Measurements from ENCODE around the gene ADAT3.

The ADAT3 gene

GRCh38 chr19:1938071-1938470 is 32.9 kb downstream of the ADAT3 start:
- no peak for DNase-seq (ENCODE audit: low read depth)

- no peak for DNase-seq (ENCODE audit: low read depth)
Observed at GRCh38 chr19:1941146-1942077, 36.2 kb downstream of the ADAT3 start, which contains the start of gene CSNK1G2. Gene CSNK1G2 (plus strand): TSS chr19:1941172. CDS start chr19:1969773, 28,601 bp downstream.

- peak; percentile 65 for DNase-seq (ENCODE audit: low read depth)
Observed at GRCh38 chr19:1942078-1942933, 37.1 kb downstream of the ADAT3 start.

- DNase-seq (ENCODE audit: low read depth) = no peak
Observed at GRCh38 chr19:1942934-1943555, 37.8 kb downstream of the ADAT3 start.

GRCh38 chr19:1943661-1944087 is 38.5 kb downstream of the ADAT3 start:
- DNase-seq (ENCODE audit: low read depth) = no peak

- DNase-seq (ENCODE audit: low read depth) = no peak
Observed at GRCh38 chr19:1944088-1944915, 39.1 kb downstream of the ADAT3 start.

- DNase-seq (ENCODE audit: low read depth) = no peak
Observed at GRCh38 chr19:1944916-1945561, 39.8 kb downstream of the ADAT3 start.

GRCh38 chr19:1945899-1946298 is 40.7 kb downstream of the ADAT3 start:
- DNase-seq (ENCODE audit: low read depth) = no peak

GRCh38 chr19:1947651-1948209 is 42.5 kb downstream of the ADAT3 start:
- no peak for DNase-seq (ENCODE audit: low read depth)

- DNase-seq (ENCODE audit: low read depth) = no peak
Observed at GRCh38 chr19:1949304-1950101, 44.3 kb downstream of the ADAT3 start.

- no peak for DNase-seq (ENCODE audit: low read depth)
Observed at GRCh38 chr19:1950640-1951039, 45.4 kb downstream of the ADAT3 start.

- DNase-seq (ENCODE audit: low read depth) = no peak
Observed at GRCh38 chr19:1952635-1953034, 47.4 kb downstream of the ADAT3 start.

GRCh38 chr19:1953037-1953436 is 47.8 kb downstream of the ADAT3 start:
- no peak for DNase-seq (ENCODE audit: low read depth)

GRCh38 chr19:1953441-1954094 is 48.4 kb downstream of the ADAT3 start:
- no peak for DNase-seq (ENCODE audit: low read depth)

GRCh38 chr19:1954532-1954933 is 49.3 kb downstream of the ADAT3 start:
- no peak for DNase-seq (ENCODE audit: low read depth)

- DNase-seq (ENCODE audit: low read depth) = no peak
Observed at GRCh38 chr19:1955171-1956121, 50.2 kb downstream of the ADAT3 start.

GRCh38 chr19:1956122-1956494 is 50.9 kb downstream of the ADAT3 start:
- DNase-seq (ENCODE audit: low read depth) = no peak

GRCh38 chr19:1956868-1957492 is 51.8 kb downstream of the ADAT3 start:
- DNase-seq (ENCODE audit: low read depth) = no peak

All from stimulated activated CD8-positive, alpha-beta memory T cell treated with anti-CD3 and anti-CD28 coated beads, Interleukin-12 subunit alpha, Interleukin-12 subunit beta, amount 100 ng/mL, for 4 hours (primary cell).